ENCODE data around the gene AQP7. TPM values are rescaled to one million over a fixed set of nuclear protein-coding genes. Genes with fewer than 3 reads are reported as not detected.
"Not testable (repeated sequence)": the region's sequence is repeated elsewhere in the genome, so short reads cannot be mapped to it uniquely, and the experiment has no call there.

The AQP7 gene
- total and polyA plus RNA-seq, 3 experiments from 2014 or later, result not detected

GRCh38 chr9:33364127-33364526 lies 38.2 kb downstream of the AQP7 start:
- no peaks in the 10 kb centered on the region for H3K9me3 ChIP-seq (ENCODE audit: low read length)
- H3K36me3 Mint-ChIP-seq, result peaks cover 0 to 78% (median 21%) of the 10 kb centered on the region in 3 donors
- peak overlapping the region in 4 of 8 donors; percentile 13 to 61 (median 28) for H3K27ac Mint-ChIP-seq
- H3K4me1 Mint-ChIP-seq, result no peaks in the 10 kb centered on the region
- H3K27me3 ChIP-seq (ENCODE audit: insufficient read depth, low read length, poor library complexity, severe bottlenecking), result no peaks in the 10 kb centered on the region
- CTCF ChIA-PET, result interaction anchor here (3.0 kb wide), 1 partner anchor 11 kb away, joined by 15 read pairs; no protein-coding TSS in a partner anchor
- H3K27me3 Mint-ChIP-seq, result no peaks in the 10 kb centered on the region
- peaks cover 24% of the 10 kb centered on the region for H3K36me3 ChIP-seq (ENCODE audit: insufficient read depth, low read length)
- no peaks in the 10 kb centered on the region for H3K9me3 Mint-ChIP-seq
- no peak for DNase-seq
- H3K4me3 ChIP-seq (ENCODE audit: low read length), result no peak overlapping the region
- no peaks in the 10 kb centered on the region for H3K4me1 ChIP-seq (ENCODE audit: insufficient read depth, low read length)
- POLR2A ChIA-PET, result no interaction called here
- H3K27ac ChIP-seq (ENCODE audit: low read depth, low read length), result no peak overlapping the region
- no peak overlapping the region for H3K4me3 Mint-ChIP-seq

- H3K27me3 Mint-ChIP-seq; H3K4me1 ChIP-seq (ENCODE audit: insufficient read depth, low read length); H3K27ac ChIP-seq (ENCODE audit: low read depth, low read length); DNase-seq; H3K4me1 Mint-ChIP-seq; H3K9me3 Mint-ChIP-seq; H3K27me3 ChIP-seq (ENCODE audit: insufficient read depth, low read length, poor library complexity, severe bottlenecking); POLR2A ChIA-PET; H3K27ac Mint-ChIP-seq; CTCF ChIA-PET; H3K36me3 ChIP-seq (ENCODE audit: insufficient read depth, low read length); H3K9me3 ChIP-seq (ENCODE audit: low read length); H3K4me3 Mint-ChIP-seq; H3K4me3 ChIP-seq (ENCODE audit: low read length): not testable (repeated sequence)
- peaks cover 0 to 67% (median 21%) of the 10 kb centered on the region in 3 donors for H3K36me3 Mint-ChIP-seq
Observed at GRCh38 chr9:33358641-33359040, 43.7 kb downstream of the AQP7 start.

DNA sequence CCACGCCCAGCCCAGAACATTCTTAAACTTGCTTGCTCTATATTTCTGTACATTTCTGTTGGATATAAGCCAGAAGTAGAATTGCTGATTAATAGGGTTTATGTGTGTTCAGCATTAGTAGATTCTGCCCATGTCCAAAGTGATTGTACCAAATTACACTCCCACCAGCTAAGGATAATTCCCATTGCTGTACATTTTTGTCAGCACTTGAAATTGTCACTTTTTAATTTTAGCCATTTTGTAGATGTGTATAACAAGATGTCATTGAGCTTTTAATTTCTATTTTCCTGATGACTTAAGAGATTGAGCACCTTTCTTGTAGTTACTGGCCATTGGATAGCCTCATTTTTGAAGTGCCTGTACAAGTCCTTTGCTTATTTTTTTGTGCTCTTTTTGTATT lies 46.4 kb downstream of the AQP7 start:
- no peaks in the 10 kb centered on the region for H3K9me3 Mint-ChIP-seq
- POLR2A ChIA-PET, result no interaction called here
- no peaks in the 10 kb centered on the region for H3K27me3 Mint-ChIP-seq

DNA sequence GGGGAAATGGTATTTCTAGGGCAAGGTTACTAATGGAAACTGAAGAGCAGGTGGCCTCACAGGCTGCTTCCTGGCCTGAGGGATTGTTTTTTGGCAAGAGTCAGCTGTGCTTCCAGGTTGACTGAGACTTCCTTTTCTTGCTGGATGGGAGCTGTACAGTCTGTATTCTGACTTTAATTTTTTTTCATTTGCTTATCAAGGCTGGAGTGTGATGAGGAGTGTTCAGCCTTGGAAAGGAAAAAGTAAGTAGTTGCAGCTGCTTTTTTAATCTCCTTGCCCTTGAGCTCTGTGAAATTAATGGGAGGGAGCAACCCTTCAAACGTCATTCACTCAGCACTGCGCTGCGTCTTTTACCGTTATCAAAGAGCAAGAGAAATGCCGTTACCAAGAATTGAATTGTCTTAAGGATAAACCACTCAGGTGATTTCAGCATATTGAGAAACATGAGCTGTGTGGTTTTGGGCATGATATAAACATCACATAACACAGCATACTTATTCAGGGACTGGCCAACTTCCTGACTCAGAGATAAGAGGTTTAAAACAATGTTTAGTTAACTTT lies 47.6 kb downstream of the AQP7 start:
- H3K4me3 ChIP-seq (ENCODE audit: low read length), result no peak overlapping the region
- Mint-ChIP-seq H3K4me3 (no peak overlapping the region), H3K27ac (peak overlapping the region in 5 of 8 donors; percentile 25 to 65 (median 51)), H3K27me3 (no peaks in the 10 kb centered on the region), H3K36me3 (peaks cover 0 to 59% (median 20%) of the 10 kb centered on the region in 3 donors), H3K4me1 (no peaks in the 10 kb centered on the region), H3K9me3 (no peaks in the 10 kb centered on the region)
- ChIA-PET CTCF (no interaction called here), POLR2A (no interaction called here)
- no peaks in the 10 kb centered on the region for H3K4me1 ChIP-seq (ENCODE audit: insufficient read depth, low read length)
- H3K27me3 ChIP-seq (ENCODE audit: insufficient read depth, low read length, poor library complexity, severe bottlenecking), result no peaks in the 10 kb centered on the region
- peaks cover under 1% of the 10 kb centered on the region for H3K36me3 ChIP-seq (ENCODE audit: insufficient read depth, low read length)
- H3K9me3 ChIP-seq (ENCODE audit: low read length), result no peaks in the 10 kb centered on the region
- no peak overlapping the region for H3K27ac ChIP-seq (ENCODE audit: low read depth, low read length)
- no peak for DNase-seq

More for the DNA sequence above, 46.4 kb downstream of the AQP7 start:
- no peak for DNase-seq
- peaks cover 0 to 65% (median 20%) of the 10 kb centered on the region in 3 donors for H3K36me3 Mint-ChIP-seq
- Histone ChIP-seq H3K9me3 (ENCODE audit: low read length) (no peaks in the 10 kb centered on the region), H3K4me1 (ENCODE audit: insufficient read depth, low read length) (no peaks in the 10 kb centered on the region), H3K27ac (ENCODE audit: low read depth, low read length) (no peak overlapping the region), H3K4me3 (ENCODE audit: low read length) (no peak overlapping the region), H3K27me3 (ENCODE audit: insufficient read depth, low read length, poor library complexity, severe bottlenecking) (no peaks in the 10 kb centered on the region), H3K36me3 (ENCODE audit: insufficient read depth, low read length) (peaks cover 6% of the 10 kb centered on the region)
- H3K27ac Mint-ChIP-seq, result no peak overlapping the region
- no peaks in the 10 kb centered on the region for H3K4me1 Mint-ChIP-seq
- CTCF ChIA-PET, result interaction anchor here (1.0 kb wide), 1 partner anchor 20 kb away, joined by 3 read pairs; no protein-coding TSS in a partner anchor
- H3K4me3 Mint-ChIP-seq, result no peak overlapping the region

- no peaks in the 10 kb centered on the region for H3K9me3 ChIP-seq (ENCODE audit: low read length)
- H3K36me3 Mint-ChIP-seq, result peaks cover 15 to 70% (median 39%) of the 10 kb centered on the region in 3 donors
- no peak overlapping the region for H3K27ac ChIP-seq (ENCODE audit: low read depth, low read length)
- H3K4me3 ChIP-seq (ENCODE audit: low read length), result no peak overlapping the region
- no peaks in the 10 kb centered on the region for H3K9me3 Mint-ChIP-seq
- H3K27me3 ChIP-seq (ENCODE audit: insufficient read depth, low read length, poor library complexity, severe bottlenecking), result no peaks in the 10 kb centered on the region
- peaks cover 16% of the 10 kb centered on the region for H3K36me3 ChIP-seq (ENCODE audit: insufficient read depth, low read length)
- H3K4me1 Mint-ChIP-seq, result no peaks in the 10 kb centered on the region
- no peaks in the 10 kb centered on the region for H3K4me1 ChIP-seq (ENCODE audit: insufficient read depth, low read length)
- H3K27ac Mint-ChIP-seq, result peak overlapping the region in 3 of 8 donors; percentile 43 to 84 (median 83)
- no peak for DNase-seq
- ChIA-PET CTCF (no interaction called here), POLR2A (no interaction called here)
- no peaks in the 10 kb centered on the region for H3K27me3 Mint-ChIP-seq
- no peak overlapping the region for H3K4me3 Mint-ChIP-seq
Observed at GRCh38 chr9:33351547-33351946, 50.8 kb downstream of the AQP7 start.

GRCh38 chr9:33350310-33350709 lies 52.1 kb downstream of the AQP7 start:
- Mint-ChIP-seq H3K27me3 (no peaks in the 10 kb centered on the region), H3K27ac (peak overlapping the region in 5 of 8 donors; percentile 10 to 78 (median 42)), H3K4me1 (no peaks in the 10 kb centered on the region), H3K9me3 (no peaks in the 10 kb centered on the region), H3K36me3 (peaks cover 21 to 71% (median 41%) of the 10 kb centered on the region in 3 donors), H3K4me3 (no peak overlapping the region)
- H3K4me3 ChIP-seq (ENCODE audit: low read length), result no peak overlapping the region
- H3K4me1 ChIP-seq (ENCODE audit: insufficient read depth, low read length), result no peaks in the 10 kb centered on the region
- ChIA-PET CTCF (no interaction called here), POLR2A (interaction anchor here (0.7 kb wide), 1 partner anchor 699 kb away, joined by 7 read pairs; no protein-coding TSS in a partner anchor)
- H3K27ac ChIP-seq (ENCODE audit: low read depth, low read length), result no peak overlapping the region
- no peaks in the 10 kb centered on the region for H3K27me3 ChIP-seq (ENCODE audit: insufficient read depth, low read length, poor library complexity, severe bottlenecking)
- DNase-seq, result no peak
- no peaks in the 10 kb centered on the region for H3K9me3 ChIP-seq (ENCODE audit: low read length)
- H3K36me3 ChIP-seq (ENCODE audit: insufficient read depth, low read length), result peaks cover 26% of the 10 kb centered on the region

GRCh38 chr9:33349743-33350142 lies 52.6 kb downstream of the AQP7 start:
- no peaks in the 10 kb centered on the region for H3K9me3 ChIP-seq (ENCODE audit: low read length)
- H3K27ac Mint-ChIP-seq, result peak overlapping the region in 1 of 8 donors; percentile 80
- H3K36me3 ChIP-seq (ENCODE audit: insufficient read depth, low read length), result peaks cover 26% of the 10 kb centered on the region
- no peaks in the 10 kb centered on the region for H3K4me1 Mint-ChIP-seq
- no peak for DNase-seq
- no peak overlapping the region for H3K4me3 ChIP-seq (ENCODE audit: low read length)
- no peaks in the 10 kb centered on the region for H3K9me3 Mint-ChIP-seq
- no peak overlapping the region for H3K27ac ChIP-seq (ENCODE audit: low read depth, low read length)
- no peaks in the 10 kb centered on the region for H3K27me3 ChIP-seq (ENCODE audit: insufficient read depth, low read length, poor library complexity, severe bottlenecking)
- ChIA-PET POLR2A (interaction anchor here (0.7 kb wide), 1 partner anchor 699 kb away, joined by 7 read pairs; no protein-coding TSS in a partner anchor), CTCF (interaction anchor here (0.7 kb wide), 1 partner anchor 39 kb away, joined by 3 read pairs; no protein-coding TSS in a partner anchor)
- no peak overlapping the region for H3K4me3 Mint-ChIP-seq
- H3K36me3 Mint-ChIP-seq, result peaks cover 21 to 70% (median 39%) of the 10 kb centered on the region in 3 donors
- no peaks in the 10 kb centered on the region for H3K27me3 Mint-ChIP-seq
- H3K4me1 ChIP-seq (ENCODE audit: insufficient read depth, low read length), result no peaks in the 10 kb centered on the region

DNA sequence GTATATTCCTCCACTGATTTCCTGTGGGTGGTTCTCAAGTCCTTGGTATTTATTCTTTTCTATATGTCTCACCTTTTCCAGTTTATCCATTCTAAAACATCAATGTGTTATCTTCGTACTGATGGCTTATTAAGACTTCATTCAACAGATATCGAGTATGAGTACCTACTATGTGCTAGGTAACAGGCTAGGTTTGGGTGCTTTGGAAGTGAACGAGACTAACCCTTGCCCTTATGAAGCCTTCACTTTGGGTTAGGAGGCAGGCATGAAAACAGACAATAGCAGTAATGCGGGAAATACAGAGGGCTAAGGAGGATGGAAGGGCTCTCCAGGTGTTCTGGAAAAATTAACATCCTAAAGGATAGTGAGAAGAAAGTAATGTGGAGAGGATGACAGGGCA lies 53.4 kb downstream of the AQP7 start:
- Histone ChIP-seq H3K9me3 (ENCODE audit: low read length) (no peaks in the 10 kb centered on the region), H3K4me3 (ENCODE audit: low read length) (no peak overlapping the region), H3K4me1 (ENCODE audit: insufficient read depth, low read length) (no peaks in the 10 kb centered on the region), H3K27me3 (ENCODE audit: insufficient read depth, low read length, poor library complexity, severe bottlenecking) (no peaks in the 10 kb centered on the region), H3K27ac (ENCODE audit: low read depth, low read length) (no peak overlapping the region), H3K36me3 (ENCODE audit: insufficient read depth, low read length) (peaks cover 29% of the 10 kb centered on the region)
- Mint-ChIP-seq H3K27ac (peak overlapping the region in 3 of 8 donors; percentile 2 to 64 (median 5)), H3K36me3 (peaks cover 21 to 67% (median 35%) of the 10 kb centered on the region in 3 donors), H3K4me3 (no peak overlapping the region), H3K9me3 (no peaks in the 10 kb centered on the region), H3K27me3 (no peaks in the 10 kb centered on the region), H3K4me1 (no peaks in the 10 kb centered on the region)
- no peak for DNase-seq
- ChIA-PET CTCF (no interaction called here), POLR2A (no interaction called here)

All from CD8-positive, alpha-beta memory T cell (primary cell).